HG03354 (cell line): ENCODE measurements around the gene RTKN.
"Not testable (repeated sequence)": the region's sequence is repeated elsewhere in the genome, so short reads cannot be mapped to it uniquely, and the experiment has no call there.

ENCODE experiments used
- ATAC-seq: cut with Tn5 transposase; IDR thresholded peaks from one replicate; pipeline ENCODE4 v1.9.1; 2021; ENCODE audit warnings: mild to moderate bottlenecking; ENCODE audit not compliant: unreplicated experiment, poor library complexity, severe bottlenecking

The RTKN gene

DNA sequence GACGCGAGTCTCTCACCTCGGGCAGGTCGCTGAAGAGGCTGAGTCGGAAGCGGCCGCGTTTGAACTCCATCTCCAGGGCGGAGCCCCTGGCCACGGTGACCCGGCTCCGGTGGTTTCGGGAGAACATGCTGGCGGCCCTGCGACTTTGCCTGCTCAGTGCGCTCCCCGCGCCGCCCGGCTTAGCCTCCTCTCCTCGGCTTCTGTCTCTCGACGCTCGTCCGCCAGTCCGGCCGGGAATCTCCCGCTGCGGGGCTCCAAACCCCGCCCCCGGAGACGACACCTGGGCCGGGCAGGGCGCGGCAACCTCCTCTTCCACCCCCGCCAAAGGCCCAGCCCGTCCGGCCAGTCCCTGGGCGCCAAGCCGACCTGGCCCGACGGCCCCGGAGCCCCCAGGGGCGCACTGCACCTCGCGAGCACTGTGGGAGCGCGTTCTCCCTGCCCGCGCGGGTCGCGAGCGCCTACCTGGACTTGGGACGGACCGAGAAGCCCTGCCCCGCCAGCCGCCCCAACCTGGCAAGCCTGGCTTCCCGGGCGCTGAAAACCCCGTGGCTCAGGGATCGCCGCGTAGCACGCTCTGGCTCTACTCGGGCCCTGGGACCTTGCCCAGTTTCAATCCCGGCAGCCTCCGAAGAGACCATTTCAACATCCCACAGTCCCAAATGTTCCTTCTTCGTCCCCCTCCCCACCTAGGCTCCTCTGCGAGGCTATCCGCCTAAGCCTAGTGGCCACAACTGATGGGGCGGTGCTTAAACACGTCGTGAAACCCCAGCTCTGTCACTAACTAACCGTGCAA, at the start of gene RTKN:
TSS of gene RTKN (minus strand) at position 248 of the 793 bp plus-strand sequence. CDS start at position 127, 121 bp downstream.
- peak; percentile 40 for ATAC-seq

GRCh38 chr2:74489906-74490305, 48.2 kb upstream of the RTKN start:
- ATAC-seq, result no peak

DNA sequence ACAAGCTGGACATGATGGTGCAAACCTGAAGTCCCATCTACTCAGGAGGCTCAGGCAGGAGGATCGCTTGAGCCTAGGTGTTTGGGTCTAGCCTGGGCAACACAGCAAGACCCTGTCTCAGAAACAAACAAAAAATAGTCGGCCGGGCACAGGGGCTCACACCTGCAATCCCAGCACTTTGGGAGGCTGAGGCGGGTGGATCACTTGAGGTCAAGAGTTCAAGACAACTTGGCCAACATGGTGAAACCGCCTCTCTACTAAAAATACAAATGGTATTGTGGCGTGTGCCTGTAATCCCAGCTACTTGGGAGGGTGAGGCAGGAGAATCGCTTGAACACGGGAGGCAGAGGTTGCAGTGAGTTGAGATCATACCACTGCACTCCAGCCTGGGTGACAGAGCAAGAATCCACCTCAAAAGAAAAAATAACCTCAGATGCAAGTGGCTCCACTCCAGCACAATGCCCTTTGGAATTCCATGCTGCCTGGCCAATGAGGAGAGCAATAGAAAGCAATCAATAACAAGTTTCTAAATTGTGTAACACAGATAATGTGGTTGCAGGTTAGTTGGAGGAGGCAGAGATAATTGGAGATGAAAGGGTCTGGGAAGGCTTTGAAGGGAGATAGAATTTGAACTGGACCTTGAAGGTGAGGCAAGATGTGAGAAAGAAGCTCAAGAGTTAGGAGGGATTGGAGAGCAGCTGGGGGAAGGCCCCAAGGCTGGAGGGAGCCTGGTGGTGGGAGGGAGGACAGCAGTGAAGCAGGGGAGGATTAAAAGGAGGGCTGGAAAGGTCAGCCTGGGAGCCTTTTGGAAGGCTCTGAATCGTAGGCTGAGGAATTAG, 47.1 kb upstream of the RTKN start:
- no peak for ATAC-seq

DNA sequence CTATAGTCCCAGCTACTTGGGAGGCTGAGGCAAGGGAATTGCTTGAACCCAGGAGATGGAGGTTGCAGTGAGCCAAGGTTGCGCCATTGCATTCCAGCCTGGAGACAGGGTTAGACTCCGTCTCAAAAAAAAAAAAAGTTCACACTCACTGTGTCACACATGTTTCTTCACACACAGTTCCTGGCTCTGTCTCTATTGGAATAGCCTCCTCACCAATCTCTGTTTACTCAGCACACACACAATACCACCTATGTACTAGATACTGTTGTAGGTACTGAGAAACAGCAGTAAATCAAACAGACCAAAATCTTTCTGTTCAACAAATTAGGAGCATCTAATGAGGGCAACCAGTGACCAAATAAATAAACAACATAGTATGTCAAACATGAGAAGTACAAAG, 44.4 kb upstream of the RTKN start:
- ATAC-seq, result no peak

DNA sequence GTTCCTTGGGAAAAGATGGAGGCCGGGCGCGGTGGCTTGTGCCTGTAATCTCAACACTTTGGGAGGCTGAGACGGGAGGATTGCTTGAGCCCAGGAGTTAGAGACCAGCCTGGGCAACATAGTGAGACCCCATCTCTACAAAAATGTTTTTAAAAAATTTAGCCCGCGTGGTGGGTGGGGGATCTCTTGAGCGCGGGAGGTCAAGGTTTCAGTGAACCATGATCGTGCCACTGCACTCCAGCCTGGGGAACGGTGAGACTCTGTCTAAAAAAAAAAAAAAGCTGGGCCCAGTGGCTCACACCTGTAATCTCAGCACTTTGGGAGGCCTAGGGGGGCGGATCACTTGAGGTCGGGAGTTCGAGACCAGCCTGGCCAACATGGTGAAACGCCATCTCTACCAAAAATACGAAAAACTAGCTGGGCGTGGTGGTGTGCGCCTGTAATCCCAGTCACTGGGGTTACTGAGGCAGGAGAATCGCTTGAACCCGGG, 42.0 kb upstream of the RTKN start:
- ATAC-seq, result not testable (repeated sequence)

DNA sequence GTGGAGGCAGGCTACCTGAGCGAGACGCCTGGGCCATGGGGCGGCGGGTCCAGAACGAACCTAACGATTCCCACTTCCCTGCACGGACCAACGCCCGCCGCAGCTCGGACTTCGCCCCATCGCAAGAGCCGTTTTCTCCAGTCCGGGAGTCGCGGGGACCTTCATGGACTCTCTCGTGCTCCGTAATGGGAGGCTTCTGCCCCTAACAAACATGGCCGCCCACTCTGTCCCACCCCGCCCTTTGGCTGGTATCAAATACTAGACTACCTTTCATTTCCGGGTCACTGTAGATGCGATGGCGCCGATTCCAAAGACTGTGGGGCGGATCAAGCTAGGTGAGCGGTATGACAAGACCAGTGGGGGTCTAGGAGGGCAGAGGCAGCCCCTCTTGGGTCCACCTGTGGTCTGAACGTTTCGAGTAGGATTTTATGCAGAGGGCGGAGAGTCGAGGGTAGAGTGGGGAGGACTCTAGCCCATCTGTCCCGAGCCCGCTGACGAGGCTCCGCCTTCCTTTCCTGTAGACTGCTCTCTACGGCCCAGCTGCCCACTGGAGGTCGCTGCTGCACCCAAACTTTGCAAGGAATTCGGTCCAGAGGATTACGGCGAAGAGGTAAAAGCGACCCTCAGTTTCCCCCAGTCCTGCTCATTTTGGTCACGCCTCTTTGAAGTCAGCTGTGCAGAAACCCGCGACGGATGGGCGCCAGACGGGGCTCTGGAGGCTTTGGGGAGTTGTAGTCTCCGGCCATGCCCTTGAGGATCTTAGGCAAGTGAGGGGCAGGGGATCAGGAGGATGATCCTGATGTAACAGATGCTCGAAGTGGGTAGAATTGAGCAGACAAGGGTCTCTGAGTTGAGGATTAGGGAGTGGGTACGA, 41.3 kb upstream of the RTKN start, which contains the start of the genes CCDC142 and TTC31:
TSS of gene CCDC142 (minus strand) at position 198 of the 874 bp plus-strand sequence. CDS start at position 37, 161 bp downstream.
TSS of gene TTC31 (plus strand) at position 281 of the 874 bp plus-strand sequence. CDS start at position 296, 15 bp downstream.
- peak; percentile 94 for ATAC-seq

- ATAC-seq, result peak; percentile 40
Measured at GRCh38 chr2:74481961-74482800, 40.4 kb upstream of the RTKN start.

DNA sequence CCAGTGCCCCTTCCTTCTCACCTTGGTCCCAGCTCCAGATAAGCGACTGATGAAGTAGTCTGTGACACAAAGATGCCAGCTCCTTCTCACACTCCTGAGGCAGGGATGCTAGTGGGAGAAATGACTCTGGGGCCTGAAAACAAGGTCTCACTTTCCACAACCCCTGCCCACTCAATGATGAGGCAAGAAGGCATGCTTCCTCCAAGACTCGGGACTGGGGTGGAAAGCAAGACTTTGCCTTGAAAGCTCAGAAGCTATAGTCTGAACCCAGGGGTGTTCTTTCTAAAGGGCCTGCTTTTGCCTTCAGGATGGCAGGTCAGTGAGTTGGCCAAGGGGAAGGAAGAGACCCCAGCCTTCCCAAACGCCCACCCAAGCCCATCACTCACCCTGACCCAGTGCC, 39.7 kb upstream of the RTKN start:
- ATAC-seq, result no peak

DNA sequence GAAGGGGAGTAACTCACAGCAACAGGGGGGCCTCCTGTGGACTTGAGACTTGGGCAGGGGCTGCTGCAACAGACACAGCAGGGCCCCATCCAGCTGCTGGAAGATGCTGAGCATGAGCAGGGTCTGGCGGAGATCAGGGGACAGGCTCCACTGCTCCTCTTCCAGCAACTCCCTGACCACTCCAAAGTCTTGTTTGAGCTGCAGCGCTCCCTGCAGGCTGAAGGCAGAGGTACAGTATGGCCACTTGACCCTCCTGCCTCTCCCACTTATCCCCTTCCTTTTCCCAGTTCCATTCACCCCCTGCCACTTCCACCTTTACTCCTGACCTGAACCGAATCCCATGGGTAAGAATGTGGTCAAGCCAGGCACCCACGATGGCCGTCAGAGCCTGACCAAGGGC, 33.2 kb upstream of the RTKN start:
- ATAC-seq, result no peak

GRCh38 chr2:74474481-74474880, 32.7 kb upstream of the RTKN start:
- ATAC-seq, result no peak

- no peak for ATAC-seq
Measured at GRCh38 chr2:74472945-74473258, 31.2 kb upstream of the RTKN start.

DNA sequence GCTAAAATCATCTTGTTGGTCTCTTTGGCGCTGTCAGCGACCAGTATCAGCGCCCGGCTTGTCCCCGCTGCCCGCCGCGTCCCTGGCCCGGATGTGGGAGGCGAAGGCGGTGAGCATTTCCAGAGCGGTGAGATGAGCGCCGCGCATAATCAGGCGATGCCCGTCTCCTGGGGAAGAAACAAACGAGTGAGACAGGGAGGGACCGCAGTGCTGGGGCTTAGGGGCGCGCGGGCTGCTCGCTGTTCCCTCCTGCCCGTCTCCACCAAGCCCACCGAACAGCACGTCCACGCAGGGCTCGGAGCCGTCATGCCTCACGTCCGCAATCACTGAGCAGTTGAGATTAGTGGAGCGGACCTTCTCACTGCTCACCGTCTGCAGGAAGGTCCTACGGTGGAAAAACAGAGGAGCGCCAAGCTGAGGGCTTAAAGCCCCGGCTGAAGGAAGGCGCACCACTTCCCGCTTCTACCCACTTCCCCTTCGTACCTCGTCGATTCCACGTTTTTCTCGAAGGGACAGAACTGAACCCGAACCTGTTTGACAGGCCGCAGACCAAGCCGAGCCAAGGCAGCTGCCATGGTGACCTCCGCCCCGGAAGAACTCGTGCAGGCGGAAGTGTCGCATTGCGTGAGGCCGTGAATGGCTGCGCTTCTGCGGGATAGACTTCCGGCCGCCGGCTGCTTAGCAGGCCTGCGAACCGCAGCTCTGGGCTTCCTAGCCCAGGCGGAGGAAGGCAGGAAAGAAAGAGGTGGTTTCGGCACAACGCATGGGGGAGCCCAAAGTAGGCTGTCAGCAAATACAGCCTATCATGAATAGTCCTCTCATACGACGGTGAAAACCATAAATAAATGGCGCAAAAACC, 30.6 kb upstream of the RTKN start, which contains the start of gene MRPL53:
TSS of gene MRPL53 (minus strand) at position 595 of the 859 bp plus-strand sequence. CDS start at position 575, 20 bp downstream.
- ATAC-seq, result peak; percentile 95

- no peak for ATAC-seq
Measured at GRCh38 chr2:74471332-74472065, 29.8 kb upstream of the RTKN start.

DNA sequence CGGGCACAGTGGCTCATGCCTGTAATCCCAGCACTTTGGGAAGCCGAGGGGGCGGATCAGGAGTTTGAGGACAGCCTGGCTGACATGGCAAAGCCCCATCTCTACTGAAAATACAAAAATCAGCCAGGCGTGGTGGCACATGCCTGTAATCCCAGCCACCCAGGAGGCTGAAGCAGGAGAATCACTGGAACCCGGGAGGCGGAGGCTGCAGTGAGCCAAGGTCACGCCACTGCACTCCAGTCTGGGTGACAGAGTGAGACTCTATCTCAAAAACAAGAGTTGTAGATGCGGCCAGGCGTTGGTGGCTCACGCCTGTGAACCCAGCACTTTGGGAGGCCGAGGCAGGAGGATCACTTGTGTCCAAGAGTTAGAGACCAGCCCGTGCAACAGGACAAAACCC, 29.0 kb upstream of the RTKN start:
- not testable (repeated sequence) for ATAC-seq

DNA sequence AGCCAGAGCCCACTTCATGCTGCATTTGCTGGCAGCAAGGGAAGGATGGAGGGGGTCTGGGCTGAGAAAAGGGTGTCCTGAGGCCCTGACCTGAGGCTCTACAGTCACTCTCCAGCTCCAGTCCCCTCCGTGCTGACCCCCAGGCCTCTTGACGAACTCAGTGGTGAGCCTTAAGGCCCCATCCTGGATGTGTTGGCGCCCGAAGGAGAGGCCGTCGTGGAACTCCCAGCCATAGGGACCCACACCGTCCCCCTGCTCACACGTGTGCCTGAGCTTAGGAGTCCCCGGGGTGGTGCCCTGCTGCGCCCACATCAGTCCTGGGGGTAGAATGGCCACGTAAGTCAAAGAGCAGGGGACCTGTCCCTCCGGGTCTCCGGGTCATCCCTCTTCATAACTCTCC, 22.7 kb upstream of the RTKN start:
- ATAC-seq, result peak; percentile 1

DNA sequence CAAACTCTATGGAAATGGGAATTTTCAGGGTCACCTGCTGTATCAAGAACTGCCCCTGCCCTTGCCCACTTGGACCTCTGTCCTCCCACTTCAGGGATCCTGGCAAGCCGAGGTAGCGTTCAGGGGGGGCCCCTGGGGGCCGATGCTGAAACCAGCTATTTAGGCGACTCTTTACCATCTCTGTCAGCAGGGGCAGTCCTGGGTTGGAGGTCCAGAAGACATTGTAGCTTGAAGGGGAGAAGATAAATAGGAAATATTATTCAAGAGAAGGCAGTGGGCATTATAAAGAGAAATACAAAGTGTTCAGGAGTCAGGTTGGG, 21.0 kb upstream of the RTKN start:
- ATAC-seq, result no peak

DNA sequence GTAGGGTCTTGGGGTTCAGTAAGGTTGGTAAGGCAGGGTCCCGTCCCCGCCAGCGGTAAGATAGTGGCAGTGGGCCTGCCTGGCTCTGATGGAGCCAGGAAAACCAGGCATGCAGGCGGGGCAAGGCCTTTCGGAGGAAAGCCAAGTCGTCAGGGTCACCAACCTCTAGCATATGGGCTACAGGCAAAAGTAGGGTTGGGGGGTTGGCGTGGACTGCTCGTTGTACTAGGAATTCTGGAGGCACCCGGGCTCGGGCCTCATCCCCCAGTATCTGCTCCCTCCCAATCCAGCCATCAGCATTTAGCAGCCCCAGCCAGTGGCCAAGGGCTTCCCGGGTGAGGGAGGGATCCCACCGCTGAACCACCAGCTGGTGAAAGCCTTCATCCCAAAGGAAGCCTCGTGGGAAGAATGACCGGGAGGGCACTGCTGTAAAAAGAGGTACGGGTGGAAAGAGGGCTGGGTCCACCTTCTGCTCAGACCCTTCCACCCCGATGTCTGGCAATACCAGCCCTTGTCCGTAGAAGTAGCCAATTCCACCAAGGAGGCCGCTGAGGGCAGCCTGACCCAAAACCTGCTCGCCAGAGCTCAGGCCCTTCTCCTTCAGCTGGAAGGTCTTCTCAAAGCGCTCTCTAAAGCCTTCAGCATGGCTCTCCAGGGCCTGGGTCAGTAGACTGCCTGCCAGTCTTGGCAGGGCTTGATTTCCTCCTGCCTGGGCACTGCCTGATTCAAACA, 20.5 kb upstream of the RTKN start:
- no peak for ATAC-seq
